K562 (cell line): ENCODE measurements around the gene CLEC3B. TPM values are rescaled to one million over a fixed set of nuclear protein-coding genes. Genes with fewer than 3 reads are reported as not detected.

Experiments used
- ATAC-seq: fragments of 200-7000 bp; cut with Tn5 transposase; 3 replicates; pipeline ENCODE4 v1.9.1; 2020; ENCODE audit warnings: moderate library complexity
- BruUV-seq: library from RNA; stranded (reverse); fragments of 400-500 nt; replicated peaks from 2 replicates; lab custom pipeline; 2021; lab: Mats Ljungman, UMichigan
- CTCF ChIA-PET: fragments of 300-600 bp; formaldehyde crosslinking; extraction: SDS; loops from one replicate; lab custom pipeline; 2021; ENCODE audit warnings: low intra/inter-chr PET ratio; lab: Yijun Ruan, JAX
- POLR2A ChIA-PET: fragments of 300-600, 350-650 bp; sonication (Branson Sonifier 250); formaldehyde crosslinking; extraction: SDS; loops from one replicate; lab custom pipeline; 2021; ENCODE audit warnings: antibody characterized with exemption, inconsistent platforms; lab: Yijun Ruan, JAX
- DNase-seq, 4 experiments: peaks; one replicate each; pipeline versions ENCODE4 v3.0.0 to v3.0.0-alpha.2; 2011 to 2018; ENCODE audit warnings: low spot score in 3 of 4, mixed read lengths in 3 of 4; ENCODE audit errors: extremely low read depth in 1 of 4
- FAIRE-seq: peaks from 2 replicates; lab custom pipeline; 2011; peaks lifted over from hg19 to GRCh38; lab: Jason Lieb, UNC
- H2AFZ ChIP-seq: 2 replicates; pipeline ENCODE4 v1.6.0; 2011; ENCODE audit warnings: low read depth, low read length, control low read depth, inconsistent platforms
- H3K27ac ChIP-seq: fragments of 200-600 bp; 3 replicates; pipeline ENCODE4 v1.8.0; 2011; ENCODE audit warnings: low read depth, mild to moderate bottlenecking, control low read depth, inconsistent platforms, low read length, moderate library complexity, mixed read lengths; ENCODE audit errors: extremely low read depth
- H3K27me3 ChIP-seq, 2 experiments: fragments of 300-600 bp in 1 of 2; 2 replicates in 1 of 2; 3 replicates in 1 of 2; pipeline versions ENCODE4 v1.6.0 to v1.8.0; 2011; ENCODE audit warnings: inconsistent platforms in 2 of 2, low read length in 2 of 2, mild to moderate bottlenecking in 1 of 2, mixed read lengths in 1 of 2, moderate library complexity in 1 of 2; ENCODE audit not compliant: control insufficient read depth in 2 of 2, insufficient read depth in 2 of 2
- H3K36me3 ChIP-seq: fragments of 300-600 bp; 3 replicates; pipeline ENCODE4 v1.8.0; 2011; ENCODE audit warnings: mild to moderate bottlenecking, low read length, inconsistent platforms; ENCODE audit not compliant: control insufficient read depth, insufficient read depth
- H3K4me1 ChIP-seq, 2 experiments: fragments of 200-600 bp in 1 of 2; replicated peaks in 1 of 2; 2 replicates in 1 of 2; 3 replicates in 1 of 2; pipeline versions ENCODE4 v1.5.1 to v1.8.0; 2011; ENCODE audit warnings: inconsistent platforms in 2 of 2, low read length in 2 of 2, mild to moderate bottlenecking in 1 of 2, mixed read lengths in 1 of 2, moderate library complexity in 1 of 2; ENCODE audit not compliant: control insufficient read depth in 2 of 2, insufficient read depth in 2 of 2
- H3K4me2 ChIP-seq: 2 replicates; pipeline ENCODE4 v1.6.1; 2011; ENCODE audit warnings: low read length, control low read depth, inconsistent platforms, mixed read lengths; ENCODE audit not compliant: insufficient read depth
- H3K4me3 ChIP-seq: fragments of 200-600 bp; sonication (generic), shearing (Covaris generic); 2 replicates; pipeline ENCODE4 v1.5.1; 2016; ENCODE audit warnings: control low read depth, inconsistent platforms
- H3K79me2 ChIP-seq: fragments of 200-600 bp; 3 replicates; pipeline ENCODE4 v1.8.0; 2011; ENCODE audit warnings: low read length, inconsistent platforms; ENCODE audit not compliant: control insufficient read depth, insufficient read depth
- H3K9ac ChIP-seq, 2 experiments: 2 replicates each; pipeline versions ENCODE4 v1.6.0 to v1.6.1; 2011; ENCODE audit warnings: low read depth in 2 of 2, low read length in 2 of 2, control low read depth in 1 of 2, inconsistent platforms in 1 of 2, mild to moderate bottlenecking in 1 of 2, mixed read lengths in 1 of 2; ENCODE audit not compliant: insufficient read depth in 1 of 2
- H3K9me1 ChIP-seq: one replicate; pipeline ENCODE4 v1.6.0; 2011; ENCODE audit warnings: inconsistent platforms, mild to moderate bottlenecking, low read length, moderate library complexity; ENCODE audit not compliant: control insufficient read depth, insufficient read depth
- H3K9me3 ChIP-seq: replicated peaks from 2 replicates; pipeline ENCODE4 v1.5.1; 2011; ENCODE audit warnings: low read depth, low read length, inconsistent platforms; ENCODE audit not compliant: control insufficient read depth, insufficient read depth
- H4K20me1 ChIP-seq: replicated peaks from 2 replicates; pipeline ENCODE4 v1.6.1; 2011; ENCODE audit warnings: low read length, inconsistent platforms, mixed read lengths; ENCODE audit not compliant: control insufficient read depth, insufficient read depth
- BMI1 ChIP-seq: fragments of 150-350 bp; IDR thresholded peaks from 2 replicates; pipeline ENCODE4 v1.6.1; 2014; ENCODE audit warnings: low read length
- CBX3 ChIP-seq, 2 experiments: IDR thresholded peaks; 1 replicate in 1 of 2; 2 replicates in 1 of 2; pipeline ENCODE4 v1.6.1; 2012; ENCODE audit warnings: inconsistent platforms in 2 of 2, low read length in 2 of 2, borderline replicate concordance in 1 of 2, control low read depth in 1 of 2
- KDM1A ChIP-seq, 2 experiments: fragments of 450-650 bp; IDR thresholded peaks; 2 replicates each; pipeline ENCODE4 v1.6.1; 2016; ENCODE audit warnings: mild to moderate bottlenecking in 2 of 2
- LCOR ChIP-seq: sonication (generic); formaldehyde crosslinking; IDR thresholded peaks from 2 replicates; pipeline ENCODE4 v1.8.0; 2022; ENCODE audit warnings: mild to moderate bottlenecking, missing genetic modification reagents
- MAFK ChIP-seq: IDR thresholded peaks from 2 replicates; pipeline ENCODE4 v1.6.1; 2011; ENCODE audit warnings: low read length, improper control_type of control experiment
- PYGO2 ChIP-seq: fragments of 450-650 bp; IDR thresholded peaks from 2 replicates; pipeline ENCODE4 v1.6.1; 2016; ENCODE audit warnings: mild to moderate bottlenecking, missing genetic modification characterization, moderate library complexity, missing compliant biosample characterization
- RBM14 ChIP-seq: fragments of 200-400 bp; formaldehyde crosslinking; IDR thresholded peaks from 2 replicates; pipeline ENCODE4 v1.6.1; 2018; ENCODE audit warnings: low read depth, mild to moderate bottlenecking, low read length, moderate library complexity, borderline replicate concordance; ENCODE audit not compliant: insufficient read depth
- RBM15 ChIP-seq: fragments of 200-400 bp; formaldehyde crosslinking; IDR thresholded peaks from 2 replicates; pipeline ENCODE4 v1.6.1; 2018; ENCODE audit warnings: mild to moderate bottlenecking, low read length, moderate library complexity; ENCODE audit not compliant: insufficient read depth
- TRIM28 ChIP-seq: fragments of 450-650 bp; IDR thresholded peaks from 2 replicates; pipeline ENCODE4 v1.6.1; 2017
- WGBS: fragments of 100-300 bp; shearing (Covaris generic); methylation state at CpG from one replicate; pipeline ENCODE4 v1.1.6; 2016; ENCODE audit warnings: low coverage, mixed read lengths; ENCODE audit not compliant: insufficient coverage; ENCODE audit errors: missing lambda C conversion rate; 5-methylcytosine and 5-hydroxymethylcytosine counted together
- in situ Hi-C: fragments of 300-500 bp; cut with MboI; formaldehyde crosslinking; loops from 4 replicates; pipeline ENCODE4 v1.15.0; 2018; ENCODE audit warnings: inconsistent platforms, mixed read lengths
- intact Hi-C: fragments of 100-400 bp; cut with micrococcal nuclease; formaldehyde crosslinking; loops from 2 replicates; pipeline ENCODE4 v1.14.2; 2022
- polyA plus RNA-seq, 8 experiments: library from polyadenylated mRNA; depleted of rRNA in 4 of 8; stranded (reverse) in 5 of 8; unstranded in 3 of 8; fragments of >200 nt; fragmentation: Nextera tagmentation in 2 of 8; fragmentation: Illumina TruSeq in 1 of 8; extraction: Ambion mirVana in 2 of 8; extraction: Trizol in 1 of 8; gene quantifications; 2 replicates each; pipeline versions ENCODE4 v1.2.1 to v1.2.3, GENCODE V29; 2011 to 2014; ENCODE audit warnings: inconsistent platforms in 1 of 8, missing spikeins in 1 of 8
- total RNA-seq, 7 experiments: library from RNA; depleted of rRNA in 6 of 7; stranded (reverse); fragments of >200 nt in 6 of 7; fragmentation: Illumina TruSeq in 2 of 7; extraction: Trizol in 2 of 7; gene quantifications; 2 replicates each; pipeline versions ENCODE4 v1.2.1 to v1.2.3, GENCODE V29; 2011 to 2021; ENCODE audit warnings: low replicate concordance in 1 of 7
- TF ChIP-seq, protein P1 (sequence below): fragments of 250-450 bp; sonication (Bioruptor Pico); IDR thresholded peaks from 2 replicates; pipeline ENCODE4 v1.8.0; 2022; ENCODE audit warnings: moderate library complexity, mild to moderate bottlenecking, inconsistent platforms
- TF ChIP-seq, protein P2 (sequence below): fragments of 450-650 bp; IDR thresholded peaks from one replicate; pipeline ENCODE4 v1.6.1; 2018; ENCODE audit warnings: mild to moderate bottlenecking, moderate library complexity; ENCODE audit not compliant: partially characterized antibody

Gene CLEC3B
- total and polyA plus RNA-seq, 9 of the 15 experiments (the other 6 are each of a cell fraction or from before 2014, with no cell fraction given) = not detected

DNA sequence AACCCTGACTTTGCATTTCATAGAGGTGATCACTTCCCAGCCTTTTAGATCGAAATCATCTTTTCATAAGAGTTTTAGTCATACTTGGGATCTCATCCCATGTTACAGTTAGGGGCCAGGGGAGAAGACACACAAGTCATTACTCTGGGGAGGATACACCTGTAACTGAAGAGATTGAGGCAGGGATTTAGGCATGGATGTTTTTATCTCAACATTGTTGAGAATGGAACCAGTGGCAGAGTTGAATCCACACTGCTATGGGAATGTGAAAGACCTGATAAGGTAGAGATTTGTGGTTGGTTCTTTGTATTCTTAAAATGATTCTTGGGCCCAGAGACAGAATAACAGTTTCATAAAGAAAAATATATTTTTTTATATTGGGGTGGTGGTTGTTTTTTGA lies 16.2 kb upstream of the CLEC3B start:
- in situ Hi-C loops = no loop called here
- no peaks in the 10 kb centered on the region for H3K9me3 ChIP-seq
- no peak overlapping the region for H3K4me2 ChIP-seq
- H2AFZ ChIP-seq = no peak overlapping the region
- H3K36me3 ChIP-seq = peaks cover 85% of the 10 kb centered on the region
- DNase-seq (no peak), FAIRE-seq (no peak), ATAC-seq (no peak)
- no peak overlapping the region for H3K9ac ChIP-seq
- BruUV-seq = no TSS peak
- 90% methylated on average over 1 of the region's 1 CpG for WGBS
- intact Hi-C loops = no loop called here
- H4K20me1 ChIP-seq = no peaks in the 10 kb centered on the region
- no peak overlapping the region for H3K27ac ChIP-seq
- H3K9me1 ChIP-seq = no peaks in the 10 kb centered on the region
- H3K79me2 ChIP-seq = no peaks in the 10 kb centered on the region
- no peaks in the 10 kb centered on the region for H3K27me3 ChIP-seq
- no peak overlapping the region for H3K4me3 ChIP-seq
- ChIA-PET CTCF (no interaction called here), POLR2A (no interaction called here)
- H3K4me1 ChIP-seq = no peaks in the 10 kb centered on the region
- TF ChIP-seq KDM1A (IDR thresholded peaks at IDR 0.05) (peak; percentile 79 to 81), LCOR (CRISPR knock-in tag) (no peak), MAFK (no peak), BMI1 (no peak), PYGO2 (no peak), RBM15 (no peak), RBM14 (no peak), CBX3 (IDR thresholded peaks at IDR 0.05; ENCODE audit: borderline replicate concordance in 1 of 2, low read length in 2 of 2) (no peak), TRIM28 (no peak)
- TF ChIP-seq, protein P1, sequence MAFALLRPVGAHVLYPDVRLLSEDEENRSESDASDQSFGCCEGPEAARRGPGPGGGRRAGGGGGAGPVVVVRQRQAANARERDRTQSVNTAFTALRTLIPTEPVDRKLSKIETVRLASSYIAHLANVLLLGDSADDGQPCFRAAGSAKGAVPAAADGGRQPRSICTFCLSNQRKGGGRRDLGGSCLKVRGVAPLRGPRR (CRISPR knock-in tag) = no peak
- TF ChIP-seq, protein P2, sequence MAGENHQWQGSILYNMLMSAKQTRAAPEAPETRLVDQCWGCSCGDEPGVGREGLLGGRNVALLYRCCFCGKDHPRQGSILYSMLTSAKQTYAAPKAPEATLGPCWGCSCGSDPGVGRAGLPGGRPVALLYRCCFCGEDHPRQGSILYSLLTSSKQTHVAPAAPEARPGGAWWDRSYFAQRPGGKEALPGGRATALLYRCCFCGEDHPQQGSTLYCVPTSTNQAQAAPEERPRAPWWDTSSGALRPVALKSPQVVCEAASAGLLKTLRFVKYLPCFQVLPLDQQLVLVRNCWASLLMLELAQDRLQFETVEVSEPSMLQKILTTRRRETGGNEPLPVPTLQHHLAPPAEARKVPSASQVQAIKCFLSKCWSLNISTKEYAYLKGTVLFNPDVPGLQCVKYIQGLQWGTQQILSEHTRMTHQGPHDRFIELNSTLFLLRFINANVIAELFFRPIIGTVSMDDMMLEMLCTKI = no peak
